GM18861 (cell line): ENCODE data around the gene CST3.

Experiments used
- ATAC-seq: cut with Tn5 transposase; IDR thresholded peaks from one replicate; pipeline ENCODE4 v1.9.1; 2021; ENCODE audit not compliant: unreplicated experiment

CST3 gene

GRCh38 chr20:23604306-23604705 is 33.4 kb downstream of the CST3 start:
- no peak for ATAC-seq

- ATAC-seq: no peak
Measured at GRCh38 chr20:23603321-23603720, 34.4 kb downstream of the CST3 start.

GRCh38 chr20:23602699-23603098 is 35.1 kb downstream of the CST3 start:
- no peak for ATAC-seq

- no peak for ATAC-seq
Measured at GRCh38 chr20:23602241-23602640, 35.5 kb downstream of the CST3 start.

GRCh38 chr20:23601715-23602114 is 36.0 kb downstream of the CST3 start:
- no peak for ATAC-seq

GRCh38 chr20:23598481-23598880 is 39.3 kb downstream of the CST3 start:
- ATAC-seq: no peak

- no peak for ATAC-seq
Measured at GRCh38 chr20:23596579-23597250, 41.0 kb downstream of the CST3 start.

GRCh38 chr20:23595941-23596340 is 41.8 kb downstream of the CST3 start:
- ATAC-seq: no peak

GRCh38 chr20:23588434-23589403 is 49.0 kb downstream of the CST3 start:
- no peak for ATAC-seq

- no peak for ATAC-seq
Measured at GRCh38 chr20:23587631-23588030, 50.1 kb downstream of the CST3 start.

GRCh38 chr20:23586735-23587525 is 50.8 kb downstream of the CST3 start:
- ATAC-seq: no peak

- no peak for ATAC-seq
Measured at GRCh38 chr20:23585808-23586734, 51.7 kb downstream of the CST3 start.

GRCh38 chr20:23585449-23585807 is 52.3 kb downstream of the CST3 start:
- no peak for ATAC-seq

- no peak for ATAC-seq
Measured at GRCh38 chr20:23584434-23585199, 53.1 kb downstream of the CST3 start.
